DOHH2 (cell line): ENCODE data around the gene IZUMO4.

Experiments used
- H3F3A ChIP-seq: fragments of 200-600 bp; sonication (generic), shearing (Covaris generic); 2 replicates; pipeline ENCODE4 v1.6.0; 2016; ENCODE audit warnings: antibody characterized with exemption, mild to moderate bottlenecking; ENCODE audit not compliant: control insufficient read depth, insufficient read depth
- H3K27ac ChIP-seq: fragments of 200-600 bp; sonication (generic); 2 replicates; pipeline ENCODE4 v1.5.1; 2014; ENCODE audit warnings: low read depth, mild to moderate bottlenecking, low read length, moderate library complexity
- H3K27me3 ChIP-seq: fragments of 200-600 bp; sonication (generic); 2 replicates; pipeline ENCODE4 v1.6.1; 2014; ENCODE audit warnings: mild to moderate bottlenecking, low read length, mixed read lengths; ENCODE audit not compliant: control insufficient read depth
- H3K36me3 ChIP-seq: fragments of 200-600 bp; sonication (generic); 2 replicates; pipeline ENCODE4 v1.6.1; 2014; ENCODE audit warnings: mild to moderate bottlenecking, low read length, moderate library complexity, mixed read lengths; ENCODE audit not compliant: control insufficient read depth
- H3K4me1 ChIP-seq: fragments of 200-600 bp; sonication (generic); 2 replicates; pipeline ENCODE4 v1.6.1; 2014; ENCODE audit warnings: mild to moderate bottlenecking, low read length, mixed read lengths; ENCODE audit not compliant: control insufficient read depth
- H3K4me2 ChIP-seq: fragments of 200-600 bp; sonication (generic); 2 replicates; pipeline ENCODE4 v1.6.0; 2014; ENCODE audit warnings: mild to moderate bottlenecking, low read length, moderate library complexity
- H3K4me3 ChIP-seq: fragments of 200-600 bp; sonication (generic); 2 replicates; pipeline ENCODE4 v1.5.1; 2014; ENCODE audit warnings: mild to moderate bottlenecking, low read length, mixed read lengths
- H3K79me2 ChIP-seq: fragments of 200-600 bp; sonication (generic); 2 replicates; pipeline ENCODE4 v1.6.1; 2014; ENCODE audit warnings: mild to moderate bottlenecking, low read length, mixed read lengths; ENCODE audit not compliant: control insufficient read depth
- H3K9me2 ChIP-seq: fragments of 200-600 bp; sonication (generic); replicated peaks from 2 replicates; pipeline ENCODE4 v1.6.1; 2014; ENCODE audit warnings: mild to moderate bottlenecking, low read length, mixed read lengths; ENCODE audit not compliant: control insufficient read depth
- H3K9me3 ChIP-seq: fragments of 200-600 bp; sonication (generic); 2 replicates; pipeline ENCODE4 v1.6.1; 2014; ENCODE audit warnings: antibody characterized with exemption, low read length, mixed read lengths; ENCODE audit not compliant: control insufficient read depth, insufficient read depth
- H4K20me1 ChIP-seq: fragments of 200-600 bp; sonication (generic); 2 replicates; pipeline ENCODE4 v1.6.0; 2014; ENCODE audit warnings: low read depth, mild to moderate bottlenecking, antibody characterized with exemption, low read length, moderate library complexity; ENCODE audit not compliant: control insufficient read depth, insufficient read depth
- CTCF ChIP-seq: fragments of 200-600 bp; sonication (generic); IDR thresholded peaks from one replicate; pipeline ENCODE4 v1.5.1; 2014; ENCODE audit warnings: antibody characterized with exemption, mild to moderate bottlenecking, low read depth, low read length; ENCODE audit not compliant: poor library complexity, severe bottlenecking
- EZH2phosphoT487 ChIP-seq: fragments of 200-600 bp; sonication (generic); IDR thresholded peaks from 2 replicates; pipeline ENCODE4 v1.6.1; 2017; ENCODE audit warnings: borderline replicate concordance, mild to moderate bottlenecking, antibody characterized with exemption, low read length, moderate library complexity, mixed read lengths

Gene IZUMO4

GRCh38 chr19:2050349-2050990 lies 46.2 kb upstream of the IZUMO4 start:
- H3K4me3 ChIP-seq = peak overlapping the region; percentile 99
- peaks cover 58% of the 10 kb centered on the region for H3K79me2 ChIP-seq
- H4K20me1 ChIP-seq = peaks cover 47% of the 10 kb centered on the region
- H3K4me2 ChIP-seq = peak overlapping the region; percentile 98
- H3K27ac ChIP-seq = peak overlapping the region; percentile 85
- H3K4me1 ChIP-seq = peaks cover 86% of the 10 kb centered on the region
- TF ChIP-seq CTCF (no peak), EZH2phosphoT487 (no peak)
- H3K9me3 ChIP-seq = no peaks in the 10 kb centered on the region
- no peaks in the 10 kb centered on the region for H3K27me3 ChIP-seq
- no peaks in the 10 kb centered on the region for H3K9me2 ChIP-seq
- H3F3A ChIP-seq = peaks cover 54% of the 10 kb centered on the region
- H3K36me3 ChIP-seq = peaks cover 53% of the 10 kb centered on the region

DNA sequence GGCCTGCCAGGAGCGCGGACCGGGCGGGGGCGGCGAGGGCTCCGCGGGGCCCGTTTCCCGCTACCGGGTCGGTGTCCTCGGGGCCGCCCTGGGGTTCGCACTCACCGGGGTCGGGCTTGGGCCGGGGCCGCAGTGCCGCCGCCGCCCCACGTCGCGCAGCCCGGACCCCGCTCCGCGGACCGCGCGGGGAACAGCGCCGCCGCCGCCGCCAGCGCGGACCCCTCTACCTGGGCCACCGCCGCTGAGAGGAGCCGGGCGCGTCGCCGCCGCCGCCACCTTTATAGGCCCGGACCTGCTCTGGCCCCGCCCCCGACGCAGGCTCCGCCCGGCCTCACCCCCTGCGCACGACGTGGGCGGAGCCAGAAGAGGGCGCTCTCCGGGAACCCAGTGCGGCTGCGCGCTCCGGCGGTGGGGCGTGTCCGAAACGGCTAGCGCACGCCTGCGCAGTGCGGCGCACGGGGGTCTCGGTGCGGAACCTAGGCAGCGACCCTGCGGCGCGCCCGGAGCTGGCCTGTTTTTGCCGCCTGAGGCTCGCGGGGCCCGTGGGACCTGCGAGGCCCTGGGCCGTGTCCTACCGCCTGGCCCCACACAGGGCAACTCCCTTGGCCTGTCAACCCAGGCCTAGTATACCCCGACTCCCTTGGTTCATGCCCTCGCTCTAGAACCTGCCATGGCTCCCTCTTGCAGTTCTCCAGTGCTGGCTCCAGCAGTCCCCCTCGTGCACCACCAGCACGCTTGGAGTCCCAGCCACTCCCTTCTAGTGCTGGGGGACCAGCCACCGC lies 45.5 kb upstream of the IZUMO4 start, which contains the start of gene MKNK2:
Gene MKNK2, minus strand, starts transcription at position 254 of the 782 bp plus-strand sequence. CDS start 393 bp downstream, outside the sequence.
- Histone ChIP-seq H3K27ac (peak within 1 kb of the TSS; percentile 85), H3K27me3 (no peaks in the 10 kb centered on the region), H3K4me1 (peaks cover 86% of the 10 kb centered on the region), H3K36me3 (peaks cover 46% of the 10 kb centered on the region), H4K20me1 (peaks cover 43% of the 10 kb centered on the region), H3F3A (peaks cover 49% of the 10 kb centered on the region), H3K4me3 (peak within 1 kb of the TSS; percentile 99), H3K79me2 (peaks cover 51% of the 10 kb centered on the region), H3K9me2 (no peaks in the 10 kb centered on the region), H3K9me3 (no peaks in the 10 kb centered on the region), H3K4me2 (peak within 1 kb of the TSS; percentile 98)
- peak; percentile 51 for TF ChIP-seq CTCF
- no peak for TF ChIP-seq EZH2phosphoT487

DNA sequence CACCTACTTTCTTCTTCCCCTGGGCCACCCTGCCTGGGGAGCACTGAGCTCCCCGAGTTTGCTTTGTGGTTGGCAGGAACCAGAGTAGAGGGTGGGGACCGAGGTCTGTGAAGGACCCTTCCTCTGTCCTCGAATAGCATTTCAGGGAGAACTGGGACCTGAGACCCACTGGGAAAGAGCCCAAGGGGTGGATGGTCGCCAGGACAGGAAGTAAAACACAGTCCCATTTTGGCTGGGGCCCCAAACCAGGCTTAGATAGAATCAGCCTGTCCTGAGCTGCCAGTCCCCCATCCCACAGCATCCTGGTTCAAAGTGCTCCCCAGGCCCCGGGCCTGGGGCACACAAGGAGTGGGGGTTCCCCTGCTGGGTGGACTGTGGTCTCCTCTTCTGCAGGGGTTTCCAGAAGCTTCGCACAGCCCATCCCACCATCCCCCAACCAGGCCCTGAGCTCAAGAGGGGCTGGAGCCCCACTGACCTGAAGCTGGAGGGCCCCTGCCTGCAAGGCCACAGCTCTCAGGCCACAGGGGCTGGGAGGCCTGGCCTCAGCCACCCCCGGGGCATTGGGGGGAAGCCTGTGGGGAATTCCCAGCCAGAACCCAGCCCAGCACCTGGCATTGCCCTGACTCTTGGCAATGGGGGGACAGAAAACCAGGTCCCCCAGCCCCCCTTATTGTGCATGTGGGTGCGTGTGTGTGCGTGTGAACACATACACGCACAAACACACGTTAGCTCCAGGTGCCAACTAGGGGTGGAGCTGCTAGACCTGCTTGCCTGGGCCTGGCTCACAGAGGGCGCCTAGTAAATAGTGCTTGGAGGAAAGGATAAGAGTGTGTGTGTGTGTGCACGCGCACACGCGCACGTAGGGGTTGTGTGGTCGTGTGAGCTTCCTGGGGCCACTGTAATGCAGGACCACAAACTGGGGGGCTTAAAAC lies 44.7 kb upstream of the IZUMO4 start:
- peaks cover 37% of the 10 kb centered on the region for H3K36me3 ChIP-seq
- TF ChIP-seq CTCF = peak; percentile 45
- TF ChIP-seq EZH2phosphoT487 = no peak
- peak overlapping the region; percentile 76 for H3K4me2 ChIP-seq
- H3K79me2 ChIP-seq = peaks cover 42% of the 10 kb centered on the region
- H3K4me3 ChIP-seq = peak overlapping the region; percentile 71
- H3F3A ChIP-seq = peaks cover 47% of the 10 kb centered on the region
- H4K20me1 ChIP-seq = peaks cover 34% of the 10 kb centered on the region
- H3K9me2 ChIP-seq = no peaks in the 10 kb centered on the region
- H3K27ac ChIP-seq = peak overlapping the region; percentile 85
- no peaks in the 10 kb centered on the region for H3K9me3 ChIP-seq
- H3K4me1 ChIP-seq = peaks cover 85% of the 10 kb centered on the region
- H3K27me3 ChIP-seq = no peaks in the 10 kb centered on the region
